CD14-positive monocyte (primary cell): Measurements from ENCODE around the gene DNAJC1. TPM values are rescaled to one million over a fixed set of nuclear protein-coding genes. Genes with fewer than 3 reads are reported as not detected.
"Not testable (repeated sequence)": the region's sequence is repeated elsewhere in the genome, so short reads cannot be mapped to it uniquely, and the experiment has no call there.

Experiments
- DNase-seq, 3 donors: peaks; one replicate each; pipeline ENCODE4 v3.0.0-alpha.2; 2011 to 2022
- H2AFZ ChIP-seq: 2 replicates; pipeline ENCODE4 v1.6.0; 2012; ENCODE audit warnings: mild to moderate bottlenecking, low read depth, low read length, inconsistent platforms; ENCODE audit not compliant: insufficient read depth, poor library complexity, severe bottlenecking
- H3K27ac ChIP-seq, 2 donors: 1 replicate in 1 of 2; 2 replicates in 1 of 2; pipeline ENCODE4 v1.5.1; 2012 to 2013; ENCODE audit warnings: low read length in 2 of 2, control low read depth in 1 of 2, inconsistent platforms in 1 of 2, low read depth in 1 of 2, mild to moderate bottlenecking in 1 of 2
- H3K27me3 ChIP-seq, 2 donors: one replicate each; pipeline versions ENCODE4 v1.6.0 to v1.6.1; 2011 to 2013; ENCODE audit warnings: low read length in 2 of 2; ENCODE audit not compliant: control insufficient read depth in 2 of 2, insufficient read depth in 2 of 2
- H3K36me3 ChIP-seq, 2 donors: replicated peaks in 1 of 2; 1 replicate in 1 of 2; 2 replicates in 1 of 2; pipeline versions ENCODE4 v1.5.1 to v1.6.1; 2012 to 2013; ENCODE audit warnings: low read length in 2 of 2, control low read depth in 1 of 2, inconsistent platforms in 1 of 2, mild to moderate bottlenecking in 1 of 2; ENCODE audit not compliant: insufficient read depth in 2 of 2, control insufficient read depth in 1 of 2
- H3K4me1 ChIP-seq, 2 donors: 1 replicate in 1 of 2; 2 replicates in 1 of 2; pipeline versions ENCODE4 v1.5.1 to v1.6.1; 2012 to 2013; ENCODE audit warnings: low read length in 2 of 2, control low read depth in 1 of 2, inconsistent platforms in 1 of 2, mild to moderate bottlenecking in 1 of 2, moderate library complexity in 1 of 2; ENCODE audit not compliant: insufficient read depth in 2 of 2, control insufficient read depth in 1 of 2
- H3K4me2 ChIP-seq: replicated peaks from 2 replicates; pipeline ENCODE3; 2012; ENCODE audit warnings: low read length, moderate library complexity, mild to moderate bottlenecking; ENCODE audit not compliant: poor library complexity, severe bottlenecking; ENCODE audit errors: extremely low read depth
- H3K4me3 ChIP-seq, 3 experiments: fragments of 200-600 bp in 1 of 3; sonication (generic) in 1 of 3; replicated peaks in 1 of 3; 1 replicate in 2 of 3; 2 replicates in 1 of 3; pipeline ENCODE4 v1.5.1; 2011 to 2013; ENCODE audit warnings: low read length in 3 of 3, mild to moderate bottlenecking in 3 of 3, control low read depth in 2 of 3, low read depth in 2 of 3, inconsistent platforms in 1 of 3, moderate library complexity in 1 of 3
- H3K79me2 ChIP-seq: 2 replicates; pipeline ENCODE4 v1.6.0; 2012; ENCODE audit warnings: mild to moderate bottlenecking, control low read depth, inconsistent platforms, low read length, moderate library complexity; ENCODE audit not compliant: insufficient read depth
- H3K9ac ChIP-seq: 2 replicates; pipeline ENCODE4 v1.6.0; 2017; ENCODE audit warnings: low read length, mild to moderate bottlenecking; ENCODE audit not compliant: insufficient read depth, poor library complexity, severe bottlenecking
- H3K9me3 ChIP-seq, 2 donors: replicated peaks in 1 of 2; 1 replicate in 1 of 2; 2 replicates in 1 of 2; pipeline versions ENCODE4 v1.5.1 to v1.6.1; 2012 to 2013; ENCODE audit warnings: low read length in 2 of 2, control low read depth in 1 of 2; ENCODE audit not compliant: control insufficient read depth in 1 of 2, insufficient read depth in 1 of 2
- H4K20me1 ChIP-seq: 2 replicates; pipeline ENCODE4 v1.6.0; 2012; ENCODE audit warnings: mild to moderate bottlenecking, low read length, control low read depth, moderate library complexity; ENCODE audit not compliant: insufficient read depth
- H3K27ac Mint-ChIP-seq, 7 donors: one replicate each; pipeline ENCODE4 v1.8.0; 2020; ENCODE audit warnings: mild to moderate bottlenecking in 7 of 7, mixed read lengths in 7 of 7, moderate library complexity in 6 of 7, inconsistent platforms in 2 of 7
- H3K27me3 Mint-ChIP-seq, 3 donors: one replicate each; pipeline ENCODE4 v1.8.0; 2021 to 2022; ENCODE audit warnings: low read depth in 3 of 3, mild to moderate bottlenecking in 3 of 3, mixed read lengths in 3 of 3, moderate library complexity in 3 of 3, inconsistent platforms in 1 of 3
- H3K36me3 Mint-ChIP-seq, 2 donors: one replicate each; pipeline ENCODE4 v1.8.0; 2020; ENCODE audit warnings: mixed read lengths in 2 of 2, inconsistent platforms in 1 of 2, mild to moderate bottlenecking in 1 of 2
- H3K4me1 Mint-ChIP-seq: one replicate; pipeline ENCODE4 v1.8.0; 2020; ENCODE audit warnings: mild to moderate bottlenecking, mixed read lengths
- H3K4me3 Mint-ChIP-seq, 2 donors: one replicate each; pipeline ENCODE4 v1.8.0; 2020; ENCODE audit warnings: mild to moderate bottlenecking in 2 of 2, mixed read lengths in 2 of 2, moderate library complexity in 1 of 2
- H3K9me3 Mint-ChIP-seq, 7 donors: one replicate each; pipeline ENCODE4 v1.8.0; 2020 to 2022; ENCODE audit warnings: mixed read lengths in 7 of 7, mild to moderate bottlenecking in 6 of 7, moderate library complexity in 6 of 7, inconsistent platforms in 2 of 7
- WGBS: methylation state at CpG from one replicate; pipeline ENCODE4 v1.1.5; 2013; ENCODE audit warnings: missing lambda C conversion rate; ENCODE audit not compliant: insufficient coverage; 5-methylcytosine and 5-hydroxymethylcytosine counted together
- intact Hi-C, 2 donors: fragments of 100-400 bp; cut with micrococcal nuclease; formaldehyde crosslinking; loops; one replicate each; pipeline versions ENCODE4 v1.15.0 to v1.15.1; 2023
- polyA plus RNA-seq, 3 donors: library from polyadenylated mRNA; depleted of rRNA in 1 of 3; unstranded in 2 of 3; stranded (reverse) in 1 of 3; fragments of 300-500 nt in 2 of 3; fragments of >200 nt in 1 of 3; fragmentation: Illumina TruSeq in 2 of 3; gene quantifications; 1 replicate in 2 of 3; 2 replicates in 1 of 3; pipeline ENCODE4 v1.2.3, GENCODE V29; 2012 to 2021
- TF ChIP-seq, protein P1 (sequence below): fragments of 200-600 bp; IDR thresholded peaks from one replicate; pipeline ENCODE4 v1.8.0; 2022; ENCODE audit warnings: antibody characterized with exemption, mild to moderate bottlenecking

The DNAJC1 gene
- polyA plus RNA-seq, 3 donors = 11.4 to 12.9 (median 12.5) TPM

DNA sequence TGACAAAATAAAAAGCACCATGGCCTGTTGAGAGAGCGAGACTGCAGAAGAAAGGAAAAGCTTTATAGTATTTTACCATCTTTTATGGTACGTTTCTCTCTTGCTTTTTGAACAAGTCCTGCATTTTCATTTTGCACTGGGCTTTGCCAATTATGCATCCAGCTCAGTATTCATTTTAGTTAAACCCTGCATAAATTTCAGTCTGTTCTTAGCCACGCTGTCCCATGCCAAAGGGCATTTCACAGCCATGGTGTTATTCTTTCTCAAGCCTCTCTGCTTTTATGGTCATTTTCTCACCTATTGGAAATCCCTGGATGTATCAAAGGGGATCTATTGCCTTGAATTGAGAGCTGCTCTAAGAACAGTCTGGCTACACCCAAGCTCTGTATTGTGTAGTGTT is 30.8 kb upstream of the DNAJC1 start:
- 100% methylated on average over 3 of the region's 3 CpGs for WGBS
- Histone ChIP-seq H3K27me3 (no peaks in the 10 kb centered on the region), H3K79me2 (no peaks in the 10 kb centered on the region), H3K27ac (no peak overlapping the region), H3K9me3 (peaks cover 0 to 13% of the 10 kb centered on the region in 2 donors), H3K4me1 (no peaks in the 10 kb centered on the region), H3K4me2 (no peak overlapping the region), H3K4me3 (no peak overlapping the region), H2AFZ (no peak overlapping the region), H3K9ac (no peak overlapping the region), H4K20me1 (no peaks in the 10 kb centered on the region), H3K36me3 (no peaks in the 10 kb centered on the region)
- DNase-seq = no peak
- H3K4me3 Mint-ChIP-seq = no peak overlapping the region
- intact Hi-C loops = no loop called here
- H3K4me1 Mint-ChIP-seq = no peaks in the 10 kb centered on the region
- peaks cover 0 to 2% (median 2%) of the 10 kb centered on the region in 3 donors for H3K27me3 Mint-ChIP-seq
- H3K9me3 Mint-ChIP-seq = peaks cover 5 to 20% (median 15%) of the 10 kb centered on the region in 7 donors
- TF ChIP-seq, protein P1, sequence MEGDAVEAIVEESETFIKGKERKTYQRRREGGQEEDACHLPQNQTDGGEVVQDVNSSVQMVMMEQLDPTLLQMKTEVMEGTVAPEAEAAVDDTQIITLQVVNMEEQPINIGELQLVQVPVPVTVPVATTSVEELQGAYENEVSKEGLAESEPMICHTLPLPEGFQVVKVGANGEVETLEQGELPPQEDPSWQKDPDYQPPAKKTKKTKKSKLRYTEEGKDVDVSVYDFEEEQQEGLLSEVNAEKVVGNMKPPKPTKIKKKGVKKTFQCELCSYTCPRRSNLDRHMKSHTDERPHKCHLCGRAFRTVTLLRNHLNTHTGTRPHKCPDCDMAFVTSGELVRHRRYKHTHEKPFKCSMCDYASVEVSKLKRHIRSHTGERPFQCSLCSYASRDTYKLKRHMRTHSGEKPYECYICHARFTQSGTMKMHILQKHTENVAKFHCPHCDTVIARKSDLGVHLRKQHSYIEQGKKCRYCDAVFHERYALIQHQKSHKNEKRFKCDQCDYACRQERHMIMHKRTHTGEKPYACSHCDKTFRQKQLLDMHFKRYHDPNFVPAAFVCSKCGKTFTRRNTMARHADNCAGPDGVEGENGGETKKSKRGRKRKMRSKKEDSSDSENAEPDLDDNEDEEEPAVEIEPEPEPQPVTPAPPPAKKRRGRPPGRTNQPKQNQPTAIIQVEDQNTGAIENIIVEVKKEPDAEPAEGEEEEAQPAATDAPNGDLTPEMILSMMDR = no peak
- no peak overlapping the region for H3K27ac Mint-ChIP-seq
- no peaks in the 10 kb centered on the region for H3K36me3 Mint-ChIP-seq

DNA sequence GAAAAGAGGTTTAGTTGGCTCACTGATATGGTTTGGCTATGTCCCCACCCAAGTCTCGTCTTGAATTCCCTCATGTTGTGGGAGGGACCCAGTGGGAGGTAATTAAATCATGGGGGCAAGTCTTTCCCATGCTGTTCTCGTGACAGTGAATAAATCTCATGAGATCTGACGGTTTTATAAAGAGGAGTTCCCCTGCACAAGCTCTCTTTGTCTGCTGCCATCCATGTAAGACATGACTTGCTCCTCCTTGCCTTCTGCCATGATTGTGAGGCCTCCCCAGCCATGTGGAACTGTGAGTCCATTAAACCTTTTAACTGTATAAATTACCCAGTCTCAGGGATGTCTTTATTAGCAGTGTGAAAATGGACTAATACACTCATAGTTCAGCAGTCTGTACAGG is 28.7 kb upstream of the DNAJC1 start:
- H3K9me3 Mint-ChIP-seq = peaks cover 5 to 20% (median 15%) of the 10 kb centered on the region in 7 donors
- peaks cover 0 to 13% of the 10 kb centered on the region in 2 donors for H3K9me3 ChIP-seq
- H3K27me3 Mint-ChIP-seq, H3K36me3 ChIP-seq, H3K79me2 ChIP-seq, H3K4me1 Mint-ChIP-seq, H3K4me1 ChIP-seq, H3K9ac ChIP-seq, H3K27ac ChIP-seq, H3K27ac Mint-ChIP-seq, H3K36me3 Mint-ChIP-seq, H4K20me1 ChIP-seq, H3K27me3 ChIP-seq, DNase-seq, H3K4me3 ChIP-seq, H3K4me3 Mint-ChIP-seq, intact Hi-C loops, H3K4me2 ChIP-seq, H2AFZ ChIP-seq: not testable (repeated sequence)
- 100% methylated on average over 1 of the region's 3 CpGs for WGBS
